Activated naive CD4-positive, alpha-beta T cell treated with anti-CD3 and anti-CD28 coated beads, Interleukin-2, amount 50 U/mL, for 16 hours (primary cell): ENCODE data around the gene SHISAL1.
"Not testable (repeated sequence)": the region's sequence is repeated elsewhere in the genome, so short reads cannot be mapped to it uniquely, and the experiment has no call there.

ENCODE experiments used
- DNase-seq: peaks from one replicate; pipeline ENCODE4 v3.0.0-alpha.2; 2020

SHISAL1 gene

DNA sequence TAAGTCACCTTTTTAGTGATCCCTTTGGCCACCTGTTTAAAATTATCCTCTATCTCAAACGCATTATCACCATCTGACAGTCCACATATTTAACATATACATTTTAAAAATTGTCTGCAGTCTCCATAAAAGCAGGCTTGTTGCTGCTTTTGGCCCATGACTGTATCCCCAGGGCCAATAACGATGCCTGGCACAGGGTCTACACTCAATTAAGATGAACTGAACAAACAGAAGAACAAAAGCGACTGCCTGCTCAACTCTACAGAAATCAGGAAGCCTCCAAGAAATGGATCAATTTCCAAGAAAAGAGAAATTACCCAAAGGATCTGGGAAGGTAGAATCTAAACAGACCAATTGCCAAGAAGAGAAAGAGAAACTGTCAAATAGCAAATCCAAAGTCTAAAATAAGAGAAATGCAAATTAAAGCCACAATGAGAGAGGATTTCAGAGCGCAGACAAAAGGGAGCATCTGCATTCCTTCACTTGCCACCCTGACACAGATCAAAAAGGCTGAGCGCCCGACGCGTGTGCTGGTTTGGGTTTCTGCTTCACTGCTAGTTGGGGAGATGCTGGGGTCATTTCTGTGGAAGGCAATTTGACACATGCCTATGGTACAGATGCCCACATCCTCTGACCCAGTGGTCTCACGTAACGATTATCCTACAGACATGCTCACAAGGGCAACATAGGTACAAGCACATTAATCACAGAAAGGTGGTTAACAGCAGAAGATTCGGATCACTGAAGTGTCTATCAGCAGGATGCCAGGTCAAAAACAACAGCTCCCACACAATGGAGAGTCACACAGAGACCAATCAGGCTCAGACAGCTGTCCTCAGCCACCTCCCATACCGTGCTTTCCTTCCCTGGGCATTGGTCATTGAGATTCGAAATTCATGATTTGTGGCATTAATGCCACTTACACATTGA lies 55.9 kb downstream of the SHISAL1 start:
- no peak for DNase-seq

DNA sequence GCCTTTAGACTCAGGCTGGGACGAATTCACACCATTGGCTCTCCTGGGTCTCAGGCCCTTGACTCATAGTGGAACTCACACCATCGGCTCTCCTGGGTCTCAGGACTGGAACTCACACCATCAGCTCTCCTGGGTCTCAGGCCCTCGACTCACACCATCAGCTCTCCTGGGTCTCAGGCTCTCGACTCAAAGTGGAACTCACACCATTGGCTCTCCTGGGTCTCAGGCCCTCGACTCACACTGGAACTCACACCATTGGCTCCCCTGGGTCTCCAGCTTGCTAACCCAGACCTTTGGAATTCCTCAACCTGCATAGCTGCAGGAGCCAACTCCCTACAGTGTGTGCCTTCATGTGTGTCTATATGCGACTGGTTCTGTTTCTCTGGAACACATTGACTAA lies 56.7 kb downstream of the SHISAL1 start:
- no peak for DNase-seq

DNA sequence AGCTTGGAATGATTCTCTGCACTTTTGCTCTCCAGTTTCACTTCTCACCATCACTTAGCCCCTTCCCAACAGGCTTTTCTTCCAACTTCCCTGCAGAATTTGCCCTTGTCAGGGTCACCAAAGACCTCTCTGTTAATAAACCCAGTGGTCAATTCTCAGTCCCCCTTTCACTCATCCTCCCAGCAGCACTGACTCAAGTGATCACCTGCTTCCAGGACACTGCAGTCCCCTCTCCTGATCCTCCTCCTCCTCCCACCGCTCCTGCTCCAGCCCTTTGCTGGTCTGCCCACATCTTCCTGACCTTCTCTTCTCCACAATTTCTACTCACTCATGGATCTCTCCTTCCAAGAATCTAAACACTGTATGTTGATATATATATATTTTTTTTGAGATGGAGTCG lies 57.9 kb downstream of the SHISAL1 start:
- no peak for DNase-seq

DNA sequence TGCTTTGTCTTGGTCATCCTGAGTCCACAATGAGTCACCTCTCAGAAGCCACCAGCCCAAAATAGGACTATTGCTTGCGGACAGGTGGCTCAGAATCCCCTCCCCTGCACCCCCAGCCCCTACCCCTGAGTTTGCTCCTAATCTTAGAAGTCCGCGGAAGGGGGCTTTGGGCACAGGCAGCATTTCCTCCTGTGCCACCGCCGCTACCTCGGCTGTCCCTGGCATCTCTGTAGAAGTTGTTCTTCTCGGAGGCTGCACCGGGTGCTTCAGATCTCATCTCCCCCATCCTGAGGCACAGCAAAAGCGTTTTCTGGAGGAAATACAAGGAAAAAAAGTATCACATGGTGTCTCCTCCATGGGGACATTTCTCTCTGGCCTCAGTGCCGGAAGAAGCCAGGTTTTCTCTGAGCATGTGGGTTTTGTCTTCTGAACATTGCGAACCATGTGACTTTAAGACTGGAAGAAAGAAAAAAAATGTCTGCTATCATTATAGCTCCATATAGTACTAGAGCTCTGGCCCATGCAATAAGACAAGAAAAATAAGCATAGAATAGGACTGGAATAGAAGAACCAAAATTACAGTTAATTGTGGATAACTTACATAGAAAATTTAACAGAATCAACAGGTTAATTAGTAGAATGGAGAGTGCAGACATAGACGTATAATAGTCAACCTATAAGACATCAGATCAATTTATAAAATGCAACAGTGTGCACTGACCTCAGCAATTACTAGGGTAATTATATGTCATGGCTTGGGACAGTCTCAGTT lies 63.2 kb downstream of the SHISAL1 start:
- no peak for DNase-seq

DNA sequence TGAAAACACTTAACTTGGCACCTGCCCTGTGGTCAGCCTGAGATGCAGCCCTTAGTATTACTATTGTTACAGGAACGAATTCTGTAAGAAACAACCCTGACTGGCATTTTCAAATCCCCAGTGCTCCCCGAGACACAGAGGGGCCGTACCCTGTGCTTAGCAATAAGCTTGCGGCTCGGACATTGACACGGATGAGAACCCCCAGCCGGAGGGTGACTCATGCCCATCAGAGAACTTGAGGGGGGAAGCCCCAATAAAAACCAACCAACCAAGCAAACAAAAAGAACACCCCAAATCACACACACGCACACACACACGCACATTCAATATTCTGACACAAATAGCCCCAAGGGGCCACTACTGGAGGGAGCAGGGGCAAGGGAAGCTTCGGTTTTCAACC lies 63.8 kb downstream of the SHISAL1 start:
- no peak for DNase-seq

DNA sequence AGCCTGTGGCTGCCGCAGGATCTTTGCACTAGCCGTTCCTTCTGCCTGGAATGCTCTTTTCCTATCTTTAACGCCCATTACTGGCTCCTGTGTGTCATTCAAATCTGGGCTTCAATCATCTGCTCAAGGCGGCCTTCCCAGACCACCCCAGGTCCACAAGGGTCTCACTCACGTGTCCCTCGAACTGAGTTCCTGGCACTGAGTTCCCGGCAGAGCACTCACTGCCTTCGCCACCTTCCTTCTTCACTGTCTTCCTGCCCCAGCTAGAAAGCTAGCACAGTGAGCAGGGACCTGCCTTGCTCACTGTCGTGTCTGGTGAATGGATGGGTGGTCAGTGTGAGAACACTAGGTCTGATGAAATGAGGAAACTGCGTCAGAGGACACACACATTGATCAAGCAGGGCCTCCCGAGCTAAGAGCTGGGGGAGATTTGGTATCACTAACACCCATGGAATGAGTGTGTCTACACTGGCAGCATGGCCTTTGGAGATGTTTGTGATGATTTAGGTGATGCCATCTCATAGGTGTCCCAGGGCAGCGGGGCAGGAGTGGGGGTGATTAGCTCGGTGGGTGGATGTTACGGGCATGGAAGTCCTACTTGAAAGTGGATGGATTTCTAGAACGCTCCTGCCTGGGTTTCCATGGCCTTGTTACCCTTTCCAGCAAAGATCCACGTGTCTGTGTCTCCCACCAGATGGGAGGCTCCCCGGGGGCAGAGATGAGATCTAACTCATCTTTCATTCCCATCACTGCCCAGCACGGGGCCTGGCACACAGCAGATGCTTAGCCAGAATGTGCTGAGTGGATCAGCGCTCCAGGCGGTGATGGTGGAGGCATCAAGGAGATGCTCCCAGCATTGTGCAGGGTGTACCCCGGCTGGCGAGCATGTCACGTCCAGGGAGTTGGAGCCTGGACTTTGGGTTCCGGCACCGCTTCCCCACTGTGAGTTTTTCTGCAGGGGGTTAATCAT lies 64.5 kb downstream of the SHISAL1 start:
- no peak for DNase-seq

DNA sequence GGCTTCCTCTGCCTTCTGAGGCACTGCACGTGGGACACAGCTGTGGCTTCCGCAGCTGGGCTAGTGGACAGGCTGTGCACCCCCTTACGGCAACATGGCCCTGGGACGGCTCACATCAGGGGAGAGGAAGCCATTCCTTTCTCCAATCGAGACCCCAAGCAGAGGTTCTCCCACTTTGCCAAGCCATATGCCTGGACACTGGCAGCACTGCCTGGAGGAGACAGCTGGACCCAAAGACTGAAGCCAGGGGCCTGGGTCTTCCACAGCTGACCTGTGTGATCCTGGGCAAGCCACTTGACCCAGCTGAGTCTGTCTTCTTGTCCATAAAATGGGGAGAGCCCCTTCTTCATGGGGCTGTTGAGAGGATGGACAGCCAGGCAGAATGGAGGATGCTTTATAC lies 65.4 kb downstream of the SHISAL1 start:
- no peak for DNase-seq

DNA sequence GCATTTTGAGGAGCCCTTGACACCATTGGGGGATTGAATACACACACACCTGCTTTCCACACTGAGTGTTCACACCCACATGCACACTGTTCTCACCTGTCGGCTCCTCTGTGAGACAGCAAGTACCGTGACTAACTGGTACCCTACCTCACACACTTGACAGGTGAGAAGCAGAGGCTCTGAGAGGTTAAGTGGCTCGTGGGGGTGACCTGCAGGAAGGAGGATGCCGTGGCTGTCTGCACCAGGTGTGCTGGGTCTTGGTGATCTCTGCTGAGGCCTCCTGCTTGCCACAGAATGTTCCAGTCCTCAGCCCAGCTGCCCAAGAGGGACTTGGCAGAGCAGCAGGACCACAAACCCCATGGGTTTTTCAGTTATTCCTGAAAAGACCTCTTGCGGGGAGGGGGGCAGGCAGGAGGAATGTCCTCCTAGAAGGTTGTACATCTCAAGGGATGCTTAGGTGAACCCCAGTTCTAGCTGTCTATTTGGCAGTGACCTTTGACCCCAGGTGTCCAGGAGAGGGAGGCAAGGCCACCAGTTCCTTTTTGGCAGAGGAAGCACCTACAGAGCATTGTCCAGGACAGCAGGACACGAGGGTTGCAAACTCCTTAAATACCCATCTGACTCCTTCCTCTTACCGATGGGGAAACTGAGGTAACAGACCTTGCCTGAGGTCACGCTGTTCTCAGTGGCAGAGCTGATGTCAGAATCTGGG lies 66.0 kb downstream of the SHISAL1 start:
- DNase-seq, result no peak

DNA sequence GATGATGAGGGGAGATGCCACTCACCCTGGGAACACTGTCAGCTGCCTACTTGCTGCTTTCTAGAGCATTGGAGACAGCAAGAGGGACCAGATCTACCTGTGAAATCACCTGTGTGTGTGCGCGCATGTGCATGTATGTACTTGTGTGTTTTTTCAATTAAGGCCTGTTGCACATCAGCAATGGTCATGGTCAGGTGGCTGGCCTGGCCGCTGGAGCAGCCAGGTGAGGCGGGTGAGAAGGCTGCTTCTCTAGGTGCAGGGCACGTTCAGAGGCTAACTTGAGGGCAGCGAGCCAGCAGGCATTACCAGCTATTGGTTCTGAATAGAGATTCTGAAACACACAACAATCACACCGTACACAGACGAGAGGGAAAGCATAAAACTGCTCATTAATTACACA lies 66.9 kb downstream of the SHISAL1 start:
- no peak for DNase-seq

DNA sequence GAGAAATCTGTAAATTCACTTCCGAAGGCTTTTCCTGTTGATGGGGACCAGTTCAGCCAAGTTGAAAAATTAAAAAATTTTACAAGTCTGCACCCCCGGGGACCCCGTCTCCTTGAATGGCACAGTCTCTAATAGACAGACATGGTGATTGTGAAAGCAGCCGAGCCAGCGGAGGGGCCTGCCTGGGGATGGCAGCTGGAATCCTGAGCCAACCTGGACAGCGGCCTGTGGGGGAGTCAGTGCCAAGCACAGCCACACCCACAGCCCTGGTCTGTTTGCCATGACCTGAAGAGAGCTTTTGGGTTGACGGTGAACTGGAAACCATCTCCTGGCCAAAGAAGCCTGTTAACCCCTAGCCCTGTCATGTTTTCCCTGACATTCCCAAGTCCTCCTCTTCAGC lies 67.3 kb downstream of the SHISAL1 start:
- DNase-seq, result no peak

DNA sequence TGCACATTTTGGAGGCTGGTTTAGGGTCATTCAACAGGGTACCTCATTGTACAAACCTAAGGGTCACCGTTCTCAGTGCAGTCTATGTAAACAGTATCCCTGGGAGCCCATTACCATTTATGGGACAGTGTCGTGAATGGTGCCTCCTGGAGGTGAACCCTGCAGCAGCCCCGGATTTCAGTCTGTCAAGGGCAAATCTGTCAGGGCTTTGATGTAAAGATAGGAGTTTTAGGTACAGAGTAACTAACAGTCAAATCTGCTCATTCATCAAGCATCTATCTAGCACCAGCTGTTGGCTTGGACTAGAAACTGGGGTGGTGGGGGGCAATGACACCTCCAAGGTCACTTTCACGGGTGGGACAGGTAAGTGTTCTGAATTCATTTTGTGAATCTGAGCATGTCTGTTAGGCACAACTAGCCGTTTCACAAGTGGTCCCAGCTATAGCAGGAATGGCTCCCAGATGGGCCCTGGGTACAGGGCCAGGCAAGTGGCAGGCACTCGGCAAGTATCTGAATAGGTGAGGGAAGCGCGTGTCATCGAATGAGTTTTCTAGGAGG lies 68.4 kb downstream of the SHISAL1 start:
- DNase-seq, result no peak

DNA sequence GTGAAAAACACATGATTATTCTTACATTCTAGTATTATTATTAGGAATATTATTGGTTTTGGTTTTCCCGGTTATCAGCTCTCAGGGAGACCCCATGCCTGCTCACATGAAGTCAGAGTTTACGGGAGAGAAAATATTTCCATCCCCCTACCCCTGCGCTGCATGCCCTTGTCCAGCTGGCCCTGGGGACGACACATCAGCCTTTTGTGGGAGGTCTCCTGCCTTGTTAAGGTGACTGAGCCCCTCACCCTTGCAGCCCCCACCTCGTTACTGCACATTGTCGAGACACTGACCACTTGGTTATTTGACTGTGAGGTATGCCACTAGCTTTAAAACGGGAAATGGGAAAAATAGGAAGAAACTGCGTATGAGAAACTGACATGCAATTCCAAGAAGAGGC lies 69.0 kb downstream of the SHISAL1 start:
- DNase-seq, result no peak

DNA sequence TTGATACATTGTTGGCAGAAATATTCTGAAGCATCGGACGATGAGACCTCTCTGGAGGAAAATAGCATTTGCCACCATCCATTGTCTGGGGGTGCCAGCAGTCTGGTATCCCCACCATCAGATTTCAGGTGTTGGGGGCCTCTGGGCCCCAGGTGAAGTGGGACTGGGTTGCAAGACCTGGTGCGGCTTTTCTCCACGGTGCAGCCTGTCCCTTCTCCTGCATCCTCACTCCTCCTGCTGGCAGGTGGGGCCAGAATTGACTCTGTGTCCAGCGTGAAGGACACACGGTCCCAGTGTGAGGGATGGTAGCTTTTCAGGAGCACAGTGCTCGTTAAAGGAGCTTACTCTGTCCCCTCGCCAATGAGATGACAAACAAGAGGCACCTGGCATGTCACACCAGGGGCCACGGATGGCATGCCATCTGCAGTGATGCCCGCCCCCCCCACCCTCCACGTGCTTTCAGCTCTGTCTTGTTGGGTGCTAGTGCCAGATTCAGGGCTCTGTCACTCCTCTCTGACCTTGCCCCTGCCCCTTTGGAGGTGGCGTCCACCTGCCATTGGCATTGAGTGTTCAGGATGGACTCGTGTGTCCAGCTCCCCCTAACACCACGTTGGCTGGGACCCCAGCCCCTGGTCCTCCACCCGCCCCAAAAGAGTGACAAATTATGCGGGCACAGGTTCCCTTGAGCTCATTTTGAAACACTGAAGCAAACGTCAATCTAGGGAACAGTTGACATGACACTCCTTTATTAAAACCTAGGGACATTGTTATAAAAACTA lies 69.6 kb downstream of the SHISAL1 start:
- no peak for DNase-seq

DNA sequence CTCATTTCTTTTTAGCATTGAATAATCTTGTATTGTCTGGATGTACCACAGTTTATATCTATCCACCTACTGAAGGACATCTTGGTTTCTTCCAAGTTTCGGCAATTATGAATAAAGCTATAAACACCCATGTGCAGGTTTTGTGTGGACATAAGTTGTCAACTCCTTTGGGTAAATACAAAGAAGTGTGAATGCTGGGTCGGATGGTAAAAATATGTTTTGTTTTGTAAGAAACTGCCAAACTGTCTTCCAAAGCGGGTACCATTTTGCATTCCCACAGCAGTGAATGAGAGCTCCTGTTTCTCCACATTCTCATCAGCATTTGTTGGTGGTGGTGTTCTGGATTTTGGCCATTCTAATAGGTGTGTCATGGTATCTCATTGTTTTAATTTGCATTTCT lies 71.6 kb downstream of the SHISAL1 start:
- not testable (repeated sequence) for DNase-seq

DNA sequence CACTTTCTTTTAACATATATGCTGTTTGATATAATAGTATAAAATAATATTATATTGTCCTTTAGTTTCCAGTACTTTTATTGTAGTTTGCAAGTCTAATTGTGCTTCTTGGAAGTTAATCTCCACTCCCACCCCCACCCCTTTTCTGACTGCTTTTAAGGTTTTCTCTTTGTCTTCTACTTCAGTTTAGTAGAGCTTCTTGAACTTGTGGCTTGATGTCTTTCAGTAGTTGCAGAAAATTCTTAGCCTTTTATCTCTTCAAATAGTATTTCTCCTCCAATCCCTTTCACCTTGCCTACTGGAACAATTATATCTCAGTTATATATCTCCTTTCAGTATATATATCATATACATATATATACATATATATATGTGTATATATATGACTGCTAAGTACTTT lies 75.5 kb downstream of the SHISAL1 start:
- DNase-seq, result no peak

DNA sequence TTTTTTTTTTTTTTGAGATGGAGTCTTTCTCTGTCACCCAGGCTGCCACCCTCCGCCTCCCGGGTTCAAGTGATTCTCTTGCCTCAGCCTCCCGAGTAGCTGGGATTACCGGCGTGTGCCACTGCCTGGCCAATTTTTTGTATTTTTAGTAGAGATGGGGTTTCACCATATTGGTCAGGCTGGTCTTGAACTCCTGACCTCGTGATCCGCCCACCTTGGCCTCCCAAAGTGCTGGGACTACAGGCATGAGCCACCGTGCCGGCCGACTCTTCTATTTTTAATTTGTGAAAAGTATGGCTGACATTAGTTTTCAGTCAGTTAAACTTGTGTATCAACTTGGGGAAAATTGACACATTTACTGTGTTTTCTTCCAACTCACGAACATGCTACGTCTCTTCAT lies 78.4 kb downstream of the SHISAL1 start:
- not testable (repeated sequence) for DNase-seq

DNA sequence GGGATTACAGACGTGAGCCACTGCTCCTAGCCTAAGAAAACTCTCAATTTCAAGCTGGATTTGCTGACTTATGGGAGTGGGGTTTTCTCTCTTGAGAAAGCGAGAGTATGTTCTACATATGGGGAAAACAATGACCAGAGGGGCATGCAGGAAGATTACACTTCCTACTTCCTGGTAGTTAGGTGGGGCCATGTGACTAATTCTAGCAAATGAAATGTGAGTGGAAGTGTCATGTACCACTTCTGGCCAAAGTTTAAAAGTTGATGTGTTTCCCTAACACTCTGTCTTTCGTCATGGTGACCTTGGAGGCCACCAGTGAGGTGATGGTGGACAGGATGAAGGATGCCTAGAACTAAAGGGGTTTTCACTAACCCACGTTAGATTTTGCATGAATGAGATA lies 81.5 kb downstream of the SHISAL1 start:
- no peak for DNase-seq

DNA sequence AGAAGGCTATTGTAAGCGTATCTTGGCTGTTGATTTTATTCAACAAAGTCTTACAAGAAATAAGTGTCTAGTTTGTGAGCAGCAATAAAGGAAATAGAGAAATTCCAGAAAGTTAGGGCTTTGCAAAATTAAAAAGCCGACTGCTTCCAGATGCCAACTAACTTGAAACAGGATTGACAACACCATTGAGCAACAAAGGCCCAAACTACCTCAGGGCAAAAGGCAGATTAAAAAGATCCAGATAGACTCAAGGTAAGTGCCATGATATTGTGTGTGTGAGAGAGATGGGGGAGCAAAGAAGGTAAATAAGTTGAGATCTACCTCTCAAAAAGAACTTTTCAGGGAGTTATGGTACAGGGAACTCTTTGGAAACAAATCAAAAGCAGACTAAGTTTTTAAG lies 82.9 kb downstream of the SHISAL1 start:
- DNase-seq, result no peak

DNA sequence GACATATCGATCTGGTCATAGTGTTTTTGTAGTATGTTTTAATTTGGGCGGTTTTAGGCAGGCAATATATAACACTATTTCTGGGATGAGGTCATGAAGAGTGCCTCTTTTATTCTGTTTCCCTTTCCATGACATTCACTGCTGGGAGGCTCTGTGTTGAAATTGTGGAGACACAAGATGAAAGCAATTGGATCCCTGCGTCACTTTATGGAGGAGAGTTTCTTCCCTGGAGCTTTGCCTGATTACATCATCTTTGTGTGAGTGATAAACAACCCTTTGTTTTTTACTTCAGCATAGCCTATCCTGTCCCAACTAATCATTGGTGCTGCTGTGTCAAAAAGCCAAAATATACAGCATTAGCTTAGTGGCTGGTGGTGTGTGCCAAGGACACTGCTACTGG lies 83.4 kb downstream of the SHISAL1 start:
- DNase-seq, result no peak

DNA sequence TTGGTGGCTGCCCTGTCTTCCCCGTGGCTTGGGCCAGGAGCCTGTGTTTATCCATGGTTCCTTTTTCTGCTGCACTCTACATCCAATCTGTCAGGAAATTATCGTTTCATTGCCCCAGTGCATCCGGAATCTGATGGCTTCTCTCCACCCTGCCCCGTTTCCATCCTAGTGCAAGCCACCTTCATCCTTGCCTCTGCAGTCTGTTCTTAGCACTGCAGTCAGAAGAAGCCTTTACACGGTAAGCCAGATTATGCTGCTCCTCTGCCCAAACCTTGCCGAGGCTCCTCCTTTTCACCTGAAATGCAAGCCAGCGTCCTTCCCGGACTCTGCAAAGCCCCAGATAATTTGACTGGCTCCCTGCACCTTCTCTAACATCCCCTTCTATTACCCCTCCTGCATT lies 86.9 kb downstream of the SHISAL1 start:
- no peak for DNase-seq

DNA sequence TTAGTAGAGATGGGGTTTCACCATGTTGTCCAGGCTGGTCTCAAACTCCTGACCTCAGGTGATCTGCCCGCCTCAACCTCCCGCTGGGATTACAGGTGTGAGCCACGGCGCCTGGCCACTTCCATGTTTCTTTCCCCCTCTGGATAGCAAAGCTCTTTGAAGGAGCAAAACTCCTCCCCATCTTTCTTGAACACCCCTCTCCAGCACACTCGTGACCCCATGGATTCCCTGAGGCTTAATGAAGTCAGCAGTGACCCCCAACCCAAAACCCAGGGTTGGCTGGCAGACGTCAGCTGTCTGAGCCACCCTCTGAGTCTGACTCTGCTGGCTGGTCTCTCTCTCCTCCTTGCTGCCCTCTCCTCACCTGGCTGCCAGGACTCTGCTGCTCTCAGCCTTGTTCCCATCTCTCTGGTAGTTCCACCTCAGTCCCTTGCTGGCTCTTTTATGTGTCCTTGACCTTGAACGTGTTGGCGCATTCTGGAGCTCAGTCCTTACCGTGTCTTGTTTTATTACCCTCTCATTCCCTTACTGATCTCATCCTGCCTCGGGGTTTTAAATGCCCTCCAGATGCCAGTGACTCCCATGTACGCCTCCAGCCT lies 87.6 kb downstream of the SHISAL1 start:
- DNase-seq, result no peak
